GM12892 (cell line): ENCODE results near the gene ME1.

Experiments used
- POLR2A ChIP-seq: IDR thresholded peaks from 2 replicates; pipeline ENCODE4 v1.6.1; 2011; ENCODE audit warnings: low read depth, low read length, control low read depth
- POLR2AphosphoS5 ChIP-seq: IDR thresholded peaks from 2 replicates; pipeline ENCODE4 v1.6.1; 2011; ENCODE audit warnings: low read depth, low read length, control low read depth
- TAF1 ChIP-seq: IDR thresholded peaks from 2 replicates; pipeline ENCODE4 v1.6.1; 2011; ENCODE audit warnings: low read depth, mild to moderate bottlenecking, control low read depth, low read length, borderline replicate concordance

DNA sequence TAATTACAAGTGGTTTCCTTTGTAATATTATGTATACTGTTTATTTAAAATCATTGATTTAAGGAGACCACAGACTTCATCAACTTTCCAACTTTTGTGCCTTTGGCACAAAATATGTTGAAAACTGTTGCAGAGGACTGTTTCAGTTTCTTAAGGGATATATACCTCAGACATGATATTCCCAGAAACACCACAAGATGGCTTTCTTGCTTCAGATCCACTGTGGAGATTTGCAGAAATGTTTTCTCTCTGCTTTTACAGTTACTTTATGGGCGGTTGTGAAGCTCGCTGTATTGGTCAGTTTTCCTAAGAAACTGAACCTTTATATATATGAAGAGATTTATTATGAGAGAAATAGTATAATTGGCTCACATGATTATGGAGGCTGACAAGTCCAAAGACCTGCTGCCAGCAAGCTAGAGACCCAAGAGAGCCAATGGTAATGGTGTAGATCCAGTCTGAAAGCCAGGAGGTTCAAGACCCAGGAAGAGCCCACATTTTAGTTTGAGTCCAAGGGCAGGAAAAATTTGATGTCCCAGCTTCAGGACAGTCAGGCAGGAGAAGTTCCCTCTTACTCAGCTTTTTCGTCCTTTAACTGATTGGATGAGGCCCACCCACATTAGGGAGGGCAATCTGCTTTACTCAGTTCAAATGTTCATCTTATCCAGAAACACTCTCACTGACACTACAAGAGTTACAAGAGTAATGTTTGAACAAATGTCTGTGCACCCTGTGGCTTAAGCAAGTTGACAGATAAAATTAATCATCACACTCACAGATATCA is 12.8 kb downstream of the ME1 start:
- TF ChIP-seq POLR2A (no peak), POLR2AphosphoS5 (no peak), TAF1 (no peak)
